HEK293T (cell line): ENCODE data around the gene RAB25.
"Not testable (repeated sequence)": the region's sequence is repeated elsewhere in the genome, so short reads cannot be mapped to it uniquely, and the experiment has no call there.

Source experiments
- CTCF ChIA-PET: fragments of 350-600 bp; formaldehyde crosslinking; extraction: SDS; loops from one replicate; lab custom pipeline; 2021; ENCODE audit warnings: antibody characterized with exemption, inconsistent platforms; lab: Yijun Ruan, JAX
- POLR2A ChIA-PET: fragments of 350-600 bp; formaldehyde crosslinking; extraction: SDS; loops from one replicate; lab custom pipeline; 2020; ENCODE audit warnings: antibody characterized with exemption, inconsistent platforms; lab: Yijun Ruan, JAX
- DNase-seq: peaks from one replicate; pipeline ENCODE4 v3.0.0; 2012; ENCODE audit warnings: mixed read lengths; ENCODE audit errors: extremely low spot score
- ARNT ChIP-seq: fragments of 450-650 bp; IDR thresholded peaks from 2 replicates; pipeline ENCODE4 v1.6.1; 2017; ENCODE audit warnings: mild to moderate bottlenecking
- BHLHE40 ChIP-seq: fragments of 450-650 bp; IDR thresholded peaks from 2 replicates; pipeline ENCODE4 v1.6.1; 2016; ENCODE audit warnings: mild to moderate bottlenecking, moderate library complexity, borderline replicate concordance
- CTBP1 ChIP-seq: fragments of 450-650 bp; IDR thresholded peaks from 2 replicates; pipeline ENCODE4 v1.6.1; 2016; ENCODE audit warnings: borderline replicate concordance
- ELF4 ChIP-seq: fragments of 450-650 bp; IDR thresholded peaks from 2 replicates; pipeline ENCODE4 v1.6.1; 2017; ENCODE audit warnings: antibody characterized with exemption
- FOXA1 ChIP-seq: fragments of 450-650 bp; IDR thresholded peaks from 2 replicates; pipeline ENCODE4 v1.6.1; 2016; ENCODE audit warnings: mild to moderate bottlenecking
- FOXK2 ChIP-seq: fragments of 450-650 bp; IDR thresholded peaks from 2 replicates; pipeline ENCODE4 v1.6.1; 2016; ENCODE audit warnings: mild to moderate bottlenecking
- FOXM1 ChIP-seq: fragments of 450-650 bp; IDR thresholded peaks from 2 replicates; pipeline ENCODE4 v1.6.1; 2017; ENCODE audit warnings: mild to moderate bottlenecking, borderline replicate concordance
- HDGF ChIP-seq: fragments of 450-650 bp; IDR thresholded peaks from 2 replicates; pipeline ENCODE4 v1.6.1; 2017; ENCODE audit warnings: antibody characterized with exemption, borderline replicate concordance
- L3MBTL2 ChIP-seq: fragments of 450-650 bp; conservative IDR thresholded peaks from 2 replicates; pipeline ENCODE4 v1.6.1; 2016; ENCODE audit warnings: mild to moderate bottlenecking
- LEF1 ChIP-seq: fragments of 450-650 bp; IDR thresholded peaks from 2 replicates; pipeline ENCODE4 v1.6.1; 2017; ENCODE audit warnings: mild to moderate bottlenecking, borderline replicate concordance
- NFRKB ChIP-seq: fragments of 450-650 bp; IDR thresholded peaks from 2 replicates; pipeline ENCODE4 v1.6.1; 2016; ENCODE audit warnings: mild to moderate bottlenecking, moderate library complexity
- SP1 ChIP-seq: fragments of 450-650 bp; IDR thresholded peaks from 2 replicates; pipeline ENCODE4 v1.6.1; 2017
- SUZ12 ChIP-seq: fragments of 450-650 bp; IDR thresholded peaks from 2 replicates; pipeline ENCODE4 v1.6.1; 2016; ENCODE audit warnings: mild to moderate bottlenecking
- TARDBP ChIP-seq: fragments of 450-650 bp; IDR thresholded peaks from 2 replicates; pipeline ENCODE4 v1.6.1; 2016
- ZNF384 ChIP-seq: fragments of 450-650 bp; IDR thresholded peaks from 2 replicates; pipeline ENCODE4 v1.6.1; 2016
- TF ChIP-seq, protein P1 (sequence below): fragments of 450-650 bp; IDR thresholded peaks from 2 replicates; pipeline ENCODE4 v1.6.1; 2016

RAB25 gene

DNA sequence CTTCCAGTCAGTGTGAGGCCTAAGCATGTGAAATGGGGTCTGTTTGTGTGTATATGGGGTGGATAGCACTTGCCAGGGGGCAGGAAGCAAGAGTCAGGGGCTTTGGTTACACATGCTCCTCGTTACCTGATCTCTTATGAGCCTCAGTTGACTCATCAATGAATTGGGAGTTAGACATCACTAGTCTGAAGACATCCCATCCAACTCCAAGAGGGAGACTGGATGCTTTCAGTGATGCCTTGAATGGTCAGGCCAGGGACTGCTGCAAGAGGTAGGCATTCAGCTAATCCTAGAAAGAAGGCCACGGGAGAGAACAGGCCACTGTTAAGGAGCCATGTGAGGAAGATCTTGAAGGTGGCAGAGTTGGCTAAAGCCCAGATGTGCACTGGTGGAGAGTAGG is 6.3 kb downstream of the RAB25 start:
- POLR2A ChIA-PET: interaction anchor here (1.4 to 1.6 kb wide), 2 partner anchors 41 to 46 kb away, joined by 5 to 6 read pairs; no protein-coding TSS in a partner anchor
- CTCF ChIA-PET: interaction anchor here (0.9 to 3.0 kb wide), 11 partner anchors 8 to 207 kb away, joined by 3 to 18 read pairs (median 8); partner anchors contain the start of genes ARHGEF2 and SYT11
- TF ChIP-seq TARDBP: no peak
- no peak for TF ChIP-seq NFRKB
- TF ChIP-seq FOXA1: no peak
- TF ChIP-seq L3MBTL2: no peak
- no peak for TF ChIP-seq SUZ12
- no peak for TF ChIP-seq ARNT
- TF ChIP-seq ZNF384: no peak
- TF ChIP-seq, protein P1, sequence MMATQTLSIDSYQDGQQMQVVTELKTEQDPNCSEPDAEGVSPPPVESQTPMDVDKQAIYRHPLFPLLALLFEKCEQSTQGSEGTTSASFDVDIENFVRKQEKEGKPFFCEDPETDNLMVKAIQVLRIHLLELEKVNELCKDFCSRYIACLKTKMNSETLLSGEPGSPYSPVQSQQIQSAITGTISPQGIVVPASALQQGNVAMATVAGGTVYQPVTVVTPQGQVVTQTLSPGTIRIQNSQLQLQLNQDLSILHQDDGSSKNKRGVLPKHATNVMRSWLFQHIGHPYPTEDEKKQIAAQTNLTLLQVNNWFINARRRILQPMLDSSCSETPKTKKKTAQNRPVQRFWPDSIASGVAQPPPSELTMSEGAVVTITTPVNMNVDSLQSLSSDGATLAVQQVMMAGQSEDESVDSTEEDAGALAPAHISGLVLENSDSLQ: no peak
- TF ChIP-seq FOXM1: no peak
- TF ChIP-seq ELF4: no peak
- no peak for TF ChIP-seq SP1
- no peak for TF ChIP-seq CTBP1
- no peak for TF ChIP-seq BHLHE40
- no peak for TF ChIP-seq FOXK2
- TF ChIP-seq LEF1: no peak
- no peak for DNase-seq

DNA sequence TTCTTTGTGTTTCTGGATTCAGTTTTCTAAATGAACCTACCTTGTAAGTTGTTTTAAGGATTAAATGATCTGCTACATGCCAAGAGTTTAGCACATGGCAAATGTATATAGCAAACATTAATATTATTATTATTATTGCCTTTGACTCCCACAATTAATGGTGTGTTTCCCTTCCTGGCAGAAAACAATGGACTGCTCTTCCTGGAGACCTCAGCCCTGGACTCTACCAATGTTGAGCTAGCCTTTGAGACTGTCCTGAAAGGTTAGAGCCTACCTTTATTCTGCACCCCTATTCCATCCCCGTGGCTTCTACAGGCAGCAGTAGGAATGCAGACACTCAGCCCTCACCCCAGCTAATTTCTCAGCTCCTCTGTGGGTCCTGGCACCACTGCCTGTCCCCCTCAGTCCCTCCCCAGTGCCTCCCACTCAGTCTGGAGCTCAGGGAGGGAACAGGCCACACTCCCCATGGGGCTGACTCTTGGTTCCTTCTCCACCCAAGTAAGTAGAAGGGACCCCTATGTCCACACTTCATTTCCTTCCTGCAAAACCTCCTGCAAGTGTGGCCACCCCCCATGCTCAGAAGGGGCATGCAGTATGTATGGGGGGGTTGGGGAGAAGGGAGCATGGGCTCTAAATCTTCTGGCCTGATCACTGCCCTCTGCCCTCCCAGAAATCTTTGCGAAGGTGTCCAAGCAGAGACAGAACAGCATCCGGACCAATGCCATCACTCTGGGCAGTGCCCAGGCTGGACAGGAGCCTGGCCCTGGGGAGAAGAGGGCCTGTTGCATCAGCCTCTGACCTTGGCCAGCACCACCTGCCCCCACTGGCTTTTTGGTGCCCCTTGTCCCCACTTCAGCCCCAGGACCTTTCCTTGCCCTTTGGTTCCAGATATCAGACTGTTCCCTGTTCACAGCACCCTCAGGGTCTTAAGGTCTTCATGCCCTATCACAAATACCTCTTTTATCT is 8.8 kb downstream of the RAB25 start:
- TF ChIP-seq L3MBTL2 (no peak), SUZ12 (no peak), ELF4 (no peak), FOXM1 (no peak), ARNT (no peak), HDGF (no peak), SP1 (no peak), FOXA1 (no peak)
- TF ChIP-seq, protein P1: no peak
- POLR2A ChIA-PET: no interaction called here
- DNase-seq: no peak
- CTCF ChIA-PET: no interaction called here

DNA sequence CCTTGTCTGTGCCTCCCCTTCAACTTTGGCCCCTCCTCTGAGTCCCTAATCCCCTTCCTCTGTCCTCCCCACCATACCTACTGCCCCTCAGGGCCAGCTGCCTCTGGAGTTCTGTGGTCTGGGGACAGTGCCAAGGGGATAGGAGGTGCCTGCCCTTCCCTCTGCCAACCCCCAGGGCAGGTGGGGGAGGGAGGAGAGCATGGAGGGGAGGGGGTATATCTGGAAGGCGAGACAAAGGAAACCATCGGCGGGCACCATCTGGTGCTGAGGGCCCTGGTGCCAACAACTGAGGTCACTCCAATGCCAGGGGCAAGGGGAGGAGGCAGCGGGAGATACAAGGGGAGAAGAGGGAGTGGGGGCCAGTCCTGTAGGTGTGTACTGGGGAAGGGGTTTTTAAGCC is 9.6 kb downstream of the RAB25 start:
- POLR2A ChIA-PET: no interaction called here
- TF ChIP-seq FOXK2: no peak
- TF ChIP-seq, protein P1: no peak
- CTCF ChIA-PET: no interaction called here
- no peak for DNase-seq

DNA sequence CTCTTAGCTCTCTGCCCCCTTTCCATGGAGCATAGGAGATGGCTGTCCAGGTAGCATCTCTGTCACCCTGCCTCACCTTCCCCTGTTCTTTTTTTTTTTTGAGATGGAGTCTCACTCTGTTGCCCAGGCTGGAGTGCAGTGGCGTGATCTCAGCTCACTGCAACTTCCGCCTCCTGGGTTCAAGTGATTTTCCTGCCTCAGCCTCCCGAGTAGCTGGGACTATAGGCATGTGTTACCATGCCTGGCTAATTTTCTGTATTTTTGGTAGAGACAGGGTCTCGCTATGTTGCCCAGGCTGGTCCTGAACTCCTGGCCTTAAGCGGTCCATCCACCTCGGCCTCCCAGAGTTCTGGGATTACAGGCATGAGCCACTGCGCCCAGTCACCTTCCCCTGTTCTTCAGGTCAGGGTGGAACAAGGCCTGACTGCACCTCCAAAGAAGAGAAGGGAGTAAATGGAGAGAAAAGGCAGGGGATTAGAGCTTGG is 10.4 kb downstream of the RAB25 start:
- CTCF ChIA-PET, POLR2A ChIA-PET, DNase-seq: not testable (repeated sequence)

DNA sequence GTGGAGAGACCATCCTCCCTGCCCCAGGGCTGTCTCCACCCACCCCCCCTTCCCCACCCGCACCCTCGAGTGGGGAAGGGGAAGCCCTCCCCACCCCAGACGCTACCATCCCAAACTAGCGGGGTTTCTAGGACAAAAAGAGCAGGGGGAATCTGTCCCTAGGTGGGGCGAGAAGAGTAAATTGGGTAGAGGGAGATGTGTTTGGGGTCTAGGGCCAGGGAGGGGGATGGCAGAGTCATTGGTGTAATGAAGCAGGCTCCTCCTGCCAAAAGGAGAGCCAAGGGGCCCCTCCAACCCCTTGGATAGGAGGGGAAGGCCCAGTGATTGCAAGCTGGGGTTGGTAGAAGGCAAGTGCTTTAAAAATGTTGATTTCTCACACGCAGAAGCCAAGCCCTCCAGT is 11.3 kb downstream of the RAB25 start:
- ChIA-PET POLR2A (no interaction called here), CTCF (no interaction called here)
- no peak for DNase-seq
- TF ChIP-seq FOXA1 (no peak), TARDBP (no peak), BHLHE40 (no peak), FOXK2 (no peak), CTBP1 (no peak), SP1 (no peak), HDGF (no peak)

DNA sequence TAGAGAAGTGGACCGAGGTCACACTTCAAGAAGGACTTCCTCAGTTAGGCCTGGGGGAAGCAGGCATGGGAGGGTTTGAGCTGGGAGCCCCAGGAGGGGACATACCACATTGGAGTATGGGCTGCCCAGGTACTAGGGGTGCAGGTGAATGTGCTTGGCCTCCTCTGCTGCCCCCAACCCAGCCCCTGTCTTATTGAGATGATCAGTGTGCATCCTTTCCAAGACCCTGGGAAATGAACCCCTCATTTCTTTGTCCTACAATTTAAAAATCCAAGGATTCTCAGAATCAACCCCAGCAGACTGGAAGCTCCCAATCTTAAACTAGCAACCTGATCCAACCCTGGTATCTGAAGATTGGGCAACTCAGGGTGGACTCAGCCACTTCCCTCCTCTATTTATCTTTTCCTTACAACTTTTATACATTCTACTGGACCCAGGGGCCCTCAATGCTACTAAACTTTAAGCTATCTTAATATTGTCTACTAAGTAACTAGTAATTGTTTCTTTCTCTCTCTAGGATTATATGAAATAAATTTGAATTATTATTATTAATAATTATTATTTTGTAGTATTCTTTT is 12.2 kb downstream of the RAB25 start:
- ChIA-PET CTCF (interaction anchor here (0.6 to 1.2 kb wide), 4 partner anchors 57 to 288 kb away, joined by 3 to 4 read pairs (median 3); no protein-coding TSS in a partner anchor), POLR2A (interaction anchor here (1.2 to 1.3 kb wide), 4 partner anchors 20 to 214 kb away, joined by 3 to 4 read pairs (median 3); partner anchors contain the start of genes KHDC4, SYT11 and UBQLN4)
- DNase-seq: no peak
- TF ChIP-seq SP1 (no peak), FOXM1 (no peak), LEF1 (no peak), CTBP1 (no peak), ZNF384 (no peak), ARNT (no peak), ELF4 (no peak), BHLHE40 (no peak), FOXK2 (no peak), FOXA1 (no peak), NFRKB (no peak), HDGF (no peak), L3MBTL2 (no peak), SUZ12 (no peak), TARDBP (no peak)
- TF ChIP-seq, protein P1: no peak
